ENCODE measurements around the gene DHX35. TPM values are rescaled to one million over a fixed set of nuclear protein-coding genes. Genes with fewer than 3 reads are reported as not detected.

The DHX35 gene
- total RNA-seq, 1 experiment from 2014 or later: 11.2 TPM

- no peaks in the 10 kb centered on the region for H3K4me1 ChIP-seq (ENCODE audit: control insufficient read depth in 1 of 2, insufficient read depth in 2 of 2, low read length in 2 of 2)
- TF ChIP-seq REST (IDR thresholded peaks at IDR 0.05; ENCODE audit: low read depth) (no peak), ELF1 (IDR thresholded peaks at IDR 0.05; ENCODE audit: borderline replicate concordance, low read depth) (no peak), ATF3 (IDR thresholded peaks at IDR 0.05) (no peak), FOSL1 (IDR thresholded peaks at IDR 0.05; ENCODE audit: low read depth) (no peak), YY1 (IDR thresholded peaks at IDR 0.05; ENCODE audit: extremely low read depth, insufficient replicate concordance, low read depth, low read length) (no peak), SRF (IDR thresholded peaks at IDR 0.05; ENCODE audit: low read depth) (no peak), POLR2AphosphoS5 (IDR thresholded peaks at IDR 0.05; ENCODE audit: low read depth, low read length) (no peak)
- peaks cover 12 to 22% of the 10 kb centered on the region in 2 experiments; a peak in 3 of 4 replicates for H3K36me3 ChIP-seq (ENCODE audit: control insufficient read depth in 1 of 2, insufficient read depth in 2 of 2, low read length in 2 of 2)
- H3K27me3 ChIP-seq (ENCODE audit: insufficient read depth, low read length): no peaks in the 10 kb centered on the region
- no peaks in the 10 kb centered on the region for H3K9me2 ChIP-seq (ENCODE audit: insufficient read depth)
- CTCF ChIA-PET: no interaction called here
- RAD21 ChIA-PET (ENCODE audit: low non-redundant PET in 1 of 2, low total read pairs in 2 of 2, uncharacterized antibody in 2 of 2, unreplicated experiment in 2 of 2): no interaction called here
- H3K79me2 ChIP-seq (ENCODE audit: insufficient read depth, low read length): no peaks in the 10 kb centered on the region
- no peak overlapping the region for H3K27ac ChIP-seq (ENCODE audit: low read depth, low read length)
- no peak for DNase-seq (ENCODE audit: low read depth, low spot score)
- no peak overlapping the region for H3K4me3 ChIP-seq (replicated peaks in 1 of 2; ENCODE audit: low read depth in 1 of 2, low read length in 2 of 2)
- POLR2A ChIA-PET: no interaction called here
- intact Hi-C loops (cut with micrococcal nuclease): loop anchor here (10.0 kb wide), 1 partner anchor 62 kb away; no protein-coding TSS in a partner anchor
- no peak for ATAC-seq
- no peak overlapping the region for H3K9ac ChIP-seq (ENCODE audit: low read length)
- H2AFZ ChIP-seq (ENCODE audit: low read depth, low read length, poor library complexity, severe bottlenecking): no peak overlapping the region
- H3K4me2 ChIP-seq (ENCODE audit: low read length): no peak overlapping the region
- BruUV-seq (replicated peaks): no TSS peak
- no peaks in the 10 kb centered on the region for H3K9me3 ChIP-seq (ENCODE audit: control insufficient read depth in 1 of 2, insufficient read depth in 1 of 2, low read depth in 1 of 2, low read length in 2 of 2)
- no peaks in the 10 kb centered on the region for H4K20me1 ChIP-seq (ENCODE audit: insufficient read depth)
These were observed 70.9 kb downstream of the DHX35 start for GRCh38 chr20:39032997-39033396.

Measured in HCT116 (cell line).